AG04450 (cell line): Measurements from ENCODE around the gene PLA2G2C. TPM values are rescaled to one million over a fixed set of nuclear protein-coding genes. Genes with fewer than 3 reads are reported as not detected.

Experiments used
- CTCF ChIA-PET: fragments of 300-600, 350-600 bp; formaldehyde crosslinking; extraction: SDS; loops from one replicate; lab custom pipeline; 2022; ENCODE audit warnings: antibody characterized with exemption, inconsistent platforms; lab: Charles Lee
- POLR2A ChIA-PET: fragments of 350-600 bp; formaldehyde crosslinking; extraction: SDS; loops from one replicate; lab custom pipeline; 2021; ENCODE audit warnings: antibody characterized with exemption, inconsistent platforms; lab: Yijun Ruan, JAX
- DNase-seq: peaks from one replicate; pipeline ENCODE4 v3.0.0-alpha.2; 2011; ENCODE audit warnings: low read depth, low spot score
- H3K27ac ChIP-seq: one replicate; pipeline ENCODE4 v1.5.1; 2012; ENCODE audit warnings: low read depth, low read length, control low read depth
- H3K27me3 ChIP-seq: one replicate; pipeline ENCODE4 v1.6.0; 2012; ENCODE audit warnings: low read length; ENCODE audit not compliant: control insufficient read depth, insufficient read depth
- H3K4me3 ChIP-seq: 2 replicates; pipeline ENCODE4 v1.5.1; 2011; ENCODE audit warnings: mild to moderate bottlenecking, low read depth, low read length, control low read depth
- H3K9me3 ChIP-seq: 2 replicates; pipeline ENCODE4 v1.5.1; 2012; ENCODE audit warnings: low read length; ENCODE audit not compliant: control insufficient read depth, insufficient read depth
- CTCF ChIP-seq: IDR thresholded peaks from 2 replicates; pipeline ENCODE4 v1.5.1; 2011; ENCODE audit warnings: low read depth, low read length, control low read depth, inconsistent platforms
- polyA plus RNA-seq: library from polyadenylated mRNA; depleted of rRNA; stranded (reverse); fragments of >200 nt; gene quantifications from 2 replicates; pipeline ENCODE4 v1.2.3, GENCODE V29; 2011

The PLA2G2C gene
- polyA plus RNA-seq, 1 experiment = not detected

- Histone ChIP-seq H3K27ac (no peak overlapping the region), H3K4me3 (no peak overlapping the region), H3K9me3 (no peaks in the 10 kb centered on the region), H3K27me3 (peaks cover 33% of the 10 kb centered on the region)
- ChIA-PET POLR2A (no interaction called here), CTCF (interaction anchor here (1.5 kb wide), 2 partner anchors 13 to 294 kb away, joined by 4 to 13 read pairs; no protein-coding TSS in a partner anchor)
- no peak for TF ChIP-seq CTCF
- no peak for DNase-seq
Observed at GRCh38 chr1:20199840-20200239, 13.5 kb upstream of the PLA2G2C start.

GRCh38 chr1:20199403-20199802 is 13.1 kb upstream of the PLA2G2C start:
- no peak overlapping the region for H3K4me3 ChIP-seq
- peaks cover 33% of the 10 kb centered on the region for H3K27me3 ChIP-seq
- ChIA-PET POLR2A (no interaction called here), CTCF (interaction anchor here (1.5 kb wide), 2 partner anchors 13 to 295 kb away, joined by 4 to 13 read pairs; no protein-coding TSS in a partner anchor)
- H3K9me3 ChIP-seq = no peaks in the 10 kb centered on the region
- DNase-seq = no peak
- TF ChIP-seq CTCF = no peak
- no peak overlapping the region for H3K27ac ChIP-seq

GRCh38 chr1:20198918-20199317 is 12.6 kb upstream of the PLA2G2C start:
- H3K4me3 ChIP-seq = no peak overlapping the region
- no peaks in the 10 kb centered on the region for H3K9me3 ChIP-seq
- DNase-seq = no peak
- POLR2A ChIA-PET = no interaction called here
- no peak for TF ChIP-seq CTCF
- H3K27me3 ChIP-seq = peaks cover 32% of the 10 kb centered on the region
- CTCF ChIA-PET = no interaction called here
- no peak overlapping the region for H3K27ac ChIP-seq

- ChIA-PET POLR2A (no interaction called here), CTCF (no interaction called here)
- no peak overlapping the region for H3K4me3 ChIP-seq
- H3K9me3 ChIP-seq = no peaks in the 10 kb centered on the region
- no peak overlapping the region for H3K27ac ChIP-seq
- DNase-seq = no peak
- peaks cover 36% of the 10 kb centered on the region for H3K27me3 ChIP-seq
- TF ChIP-seq CTCF = no peak
Observed at GRCh38 chr1:20198296-20198695, 12.0 kb upstream of the PLA2G2C start.

- H3K9me3 ChIP-seq = no peaks in the 10 kb centered on the region
- no peak overlapping the region for H3K4me3 ChIP-seq
- H3K27ac ChIP-seq = no peak overlapping the region
- H3K27me3 ChIP-seq = peaks cover 34% of the 10 kb centered on the region
- DNase-seq = no peak
- POLR2A ChIA-PET = no interaction called here
- no peak for TF ChIP-seq CTCF
- CTCF ChIA-PET = interaction anchor here (0.6 to 4.5 kb wide), 2 partner anchors 280 to 296 kb away, joined by 3 to 65 read pairs; no protein-coding TSS in a partner anchor
Observed at GRCh38 chr1:20197329-20197791, 11.0 kb upstream of the PLA2G2C start.
